K562 (cell line): ENCODE data around the gene PI4KA. TPM values are rescaled to one million over a fixed set of nuclear protein-coding genes. Genes with fewer than 3 reads are reported as not detected.

ENCODE experiments used
- BRD9 ChIP-seq: fragments of 450-650 bp; IDR thresholded peaks from 2 replicates; pipeline ENCODE4 v1.6.1; 2018; ENCODE audit warnings: low read depth; ENCODE audit not compliant: partially characterized antibody
- CEBPG ChIP-seq, 3 experiments: fragments of 200-800 bp in 1 of 3; sonication (Bioruptor generic) in 1 of 3; sonication (generic) in 1 of 3; formaldehyde crosslinking in 1 of 3; IDR thresholded peaks in 2 of 3; conservative IDR thresholded peaks in 1 of 3; 2 replicates each; pipeline versions ENCODE4 v1.6.1 to v1.8.0; 2016 to 2022; ENCODE audit warnings: missing compliant biosample characterization in 2 of 3, missing genetic modification characterization in 2 of 3, mild to moderate bottlenecking in 1 of 3, missing genetic modification reagents in 1 of 3
- EZH2 ChIP-seq: IDR thresholded peaks from 2 replicates; pipeline ENCODE4 v1.6.1; 2012; ENCODE audit warnings: low read depth, mild to moderate bottlenecking, inconsistent platforms, low read length, borderline replicate concordance
- FOXM1 ChIP-seq, 2 experiments: fragments of 450-650 bp in 1 of 2; sonication (generic) in 1 of 2; formaldehyde crosslinking in 1 of 2; IDR thresholded peaks; 2 replicates each; pipeline versions ENCODE4 v1.6.1 to v1.9.0; 2017 to 2022; ENCODE audit warnings: low read depth in 2 of 2, mild to moderate bottlenecking in 2 of 2, missing genetic modification reagents in 1 of 2, moderate library complexity in 1 of 2
- GTF2F1 ChIP-seq: IDR thresholded peaks from 2 replicates; pipeline ENCODE4 v1.6.1; 2011; ENCODE audit warnings: low read depth, low read length, improper control_type of control experiment
- HDAC1 ChIP-seq, 2 experiments: fragments of 450-650 bp; IDR thresholded peaks; 2 replicates each; pipeline ENCODE4 v1.6.1; 2016 to 2017; ENCODE audit warnings: inconsistent platforms in 1 of 2, mild to moderate bottlenecking in 1 of 2, moderate library complexity in 1 of 2
- MBD2 ChIP-seq: sonication (generic); IDR thresholded peaks from 2 replicates; pipeline ENCODE4 v1.6.1; 2016; ENCODE audit warnings: low read depth, borderline replicate concordance
- MECOM ChIP-seq: fragments of 250-450 bp; sonication (Bioruptor Pico); IDR thresholded peaks from 2 replicates; pipeline ENCODE4 v1.8.0; 2022; ENCODE audit warnings: inconsistent platforms
- MYC ChIP-seq, 2 experiments: fragments of 250-450 bp in 1 of 2; sonication (Bioruptor Pico) in 1 of 2; IDR thresholded peaks; 2 replicates each; pipeline versions ENCODE4 v1.5.1 to v1.6.1; 2012 to 2021; ENCODE audit warnings: low read depth in 2 of 2, borderline replicate concordance in 1 of 2, improper control_type of control experiment in 1 of 2, low read length in 1 of 2, mild to moderate bottlenecking in 1 of 2, moderate library complexity in 1 of 2
- PHB ChIP-seq: fragments of 250-450 bp; sonication (Bioruptor Pico); IDR thresholded peaks from 2 replicates; pipeline ENCODE4 v1.5.0; 2021
- POLR2AphosphoS5 ChIP-seq: IDR thresholded peaks from 2 replicates; pipeline ENCODE4 v1.6.1; 2011; ENCODE audit warnings: mild to moderate bottlenecking, low read depth, low read length, moderate library complexity; ENCODE audit not compliant: control insufficient read depth, insufficient read depth
- POLR2B ChIP-seq: fragments of 450-650 bp; IDR thresholded peaks from 2 replicates; pipeline ENCODE4 v1.6.1; 2018; ENCODE audit warnings: low read depth; ENCODE audit not compliant: partially characterized antibody
- RBM14 ChIP-seq: fragments of 200-400 bp; formaldehyde crosslinking; IDR thresholded peaks from 2 replicates; pipeline ENCODE4 v1.6.1; 2018; ENCODE audit warnings: low read depth, mild to moderate bottlenecking, low read length, moderate library complexity, borderline replicate concordance; ENCODE audit not compliant: insufficient read depth
- RBM22 ChIP-seq: fragments of 200-400 bp; formaldehyde crosslinking; IDR thresholded peaks from 2 replicates; pipeline ENCODE4 v1.6.1; 2018; ENCODE audit warnings: low read length, low read depth; ENCODE audit not compliant: poor library complexity, severe bottlenecking
- RFX1 ChIP-seq: fragments of 450-650 bp; IDR thresholded peaks from 2 replicates; pipeline ENCODE4 v1.6.1; 2016; ENCODE audit warnings: mild to moderate bottlenecking, moderate library complexity
- RHOXF2B ChIP-seq: fragments of 250-450 bp; sonication (Bioruptor Pico); conservative IDR thresholded peaks from 2 replicates; pipeline ENCODE4 v1.5.1; 2021
- RNF2 ChIP-seq: sonication (generic); IDR thresholded peaks from 2 replicates; pipeline ENCODE4 v1.6.1; 2016
- SIRT6 ChIP-seq: IDR thresholded peaks from one replicate; pipeline ENCODE4 v1.6.1; 2012; ENCODE audit warnings: low read depth, mild to moderate bottlenecking, control low read depth, inconsistent platforms, low read length, moderate library complexity
- SUPT5H ChIP-seq: fragments of 450-650 bp; IDR thresholded peaks from 2 replicates; pipeline ENCODE4 v1.6.1; 2016
- TCF3 ChIP-seq: sonication (generic); formaldehyde crosslinking; IDR thresholded peaks from 2 replicates; pipeline ENCODE4 v1.4.0; 2020; ENCODE audit warnings: mild to moderate bottlenecking, missing genetic modification reagents
- TCFL5 ChIP-seq: fragments of 250-450 bp; sonication (Bioruptor Pico); conservative IDR thresholded peaks from 2 replicates; pipeline ENCODE4 v1.6.1; 2021; ENCODE audit warnings: mild to moderate bottlenecking, moderate library complexity, matching md5 sums
- ZC3H11A ChIP-seq: IDR thresholded peaks from 2 replicates; pipeline ENCODE4 v1.6.1; 2012; ENCODE audit warnings: low read depth, low read length, improper control_type of control experiment
- ZKSCAN3 ChIP-seq: fragments of 250-450 bp; sonication (Bioruptor Pico); IDR thresholded peaks from 2 replicates; pipeline ENCODE4 v1.4.0; 2020
- ZNF143 ChIP-seq: sonication (generic); formaldehyde crosslinking; IDR thresholded peaks from 2 replicates; pipeline ENCODE4 v1.9.0; 2022; ENCODE audit warnings: mild to moderate bottlenecking, missing genetic modification reagents
- ZNF23 ChIP-seq: fragments of 250-450 bp; sonication (Bioruptor Pico); IDR thresholded peaks from 2 replicates; pipeline ENCODE4 v1.4.0; 2020; ENCODE audit warnings: mild to moderate bottlenecking
- ZNF778 ChIP-seq: fragments of 450-650 bp; formaldehyde crosslinking; IDR thresholded peaks from 2 replicates; pipeline ENCODE4 v1.4.0; 2020; ENCODE audit warnings: mild to moderate bottlenecking, moderate library complexity
- polyA plus RNA-seq, 8 experiments: library from polyadenylated mRNA; depleted of rRNA in 4 of 8; stranded (reverse) in 5 of 8; unstranded in 3 of 8; fragments of >200 nt; fragmentation: Nextera tagmentation in 2 of 8; fragmentation: Illumina TruSeq in 1 of 8; extraction: Ambion mirVana in 2 of 8; extraction: Trizol in 1 of 8; gene quantifications; 2 replicates each; pipeline versions ENCODE4 v1.2.1 to v1.2.3, GENCODE V29; 2011 to 2014; ENCODE audit warnings: inconsistent platforms in 1 of 8, missing spikeins in 1 of 8
- total RNA-seq, 7 experiments: library from RNA; depleted of rRNA in 6 of 7; stranded (reverse); fragments of >200 nt in 6 of 7; fragmentation: Illumina TruSeq in 2 of 7; extraction: Trizol in 2 of 7; gene quantifications; 2 replicates each; pipeline versions ENCODE4 v1.2.1 to v1.2.3, GENCODE V29; 2011 to 2021; ENCODE audit warnings: low replicate concordance in 1 of 7
- TF ChIP-seq, protein P1 (sequence below): sonication (generic); formaldehyde crosslinking; IDR thresholded peaks from 2 replicates; pipeline ENCODE4 v1.8.0; 2022; ENCODE audit warnings: mild to moderate bottlenecking, missing genetic modification reagents
- TF ChIP-seq, protein P2 (sequence below): fragments of 250-450 bp; sonication (Bioruptor Pico); IDR thresholded peaks from 2 replicates; pipeline ENCODE4 v1.5.0; 2020; ENCODE audit warnings: mild to moderate bottlenecking, borderline replicate concordance

The PI4KA gene
- total and polyA plus RNA-seq, 9 of the 15 experiments (the other 6 are each of a cell fraction or from before 2014, with no cell fraction given): 7.3 to 187 (median 84.7) TPM

- no peak for TF ChIP-seq RBM22
- TF ChIP-seq RFX1: no peak
- TF ChIP-seq HDAC1 (IDR thresholded peaks at IDR 0.05): no peak
- 0 out of 2 replicates have a peak, but pooled peaks have one; percentile 70 for TF ChIP-seq PHB (CRISPR knock-in tag)
- TF ChIP-seq RNF2: no peak
- 0 out of 2 replicates have a peak, but pooled peaks have one; percentile 48 for TF ChIP-seq CEBPG (CRISPR knock-in tag; IDR thresholded peaks at IDR 0.05)
- no peak for TF ChIP-seq CEBPG (tag; conservative IDR thresholded peaks at IDR 0.05 in 1 of 2, IDR thresholded peaks at IDR 0.05 in 1 of 2)
- no peak for TF ChIP-seq POLR2AphosphoS5
- TF ChIP-seq ZC3H11A: no peak
- no peak for TF ChIP-seq RHOXF2B (CRISPR knock-in tag)
- no peak for TF ChIP-seq SIRT6
- no peak for TF ChIP-seq MECOM
- TF ChIP-seq ZNF23 (CRISPR knock-in tag): no peak
- 0 out of 2 replicates have a peak, but pooled peaks have one; percentile 47 for TF ChIP-seq ZNF143 (CRISPR knock-in tag)
- TF ChIP-seq, protein P1, sequence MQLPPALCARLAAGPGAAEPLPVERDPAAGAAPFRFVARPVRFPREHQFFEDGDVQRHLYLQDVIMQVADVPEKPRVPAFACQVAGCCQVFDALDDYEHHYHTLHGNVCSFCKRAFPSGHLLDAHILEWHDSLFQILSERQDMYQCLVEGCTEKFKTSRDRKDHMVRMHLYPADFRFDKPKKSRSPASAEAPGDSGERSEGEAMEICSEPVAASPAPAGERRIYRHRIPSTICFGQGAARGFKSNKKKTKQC (CRISPR knock-in tag): peak; percentile 65; the same call in 1 of the 2 replicates
- no peak for TF ChIP-seq POLR2B
- TF ChIP-seq, protein P2, sequence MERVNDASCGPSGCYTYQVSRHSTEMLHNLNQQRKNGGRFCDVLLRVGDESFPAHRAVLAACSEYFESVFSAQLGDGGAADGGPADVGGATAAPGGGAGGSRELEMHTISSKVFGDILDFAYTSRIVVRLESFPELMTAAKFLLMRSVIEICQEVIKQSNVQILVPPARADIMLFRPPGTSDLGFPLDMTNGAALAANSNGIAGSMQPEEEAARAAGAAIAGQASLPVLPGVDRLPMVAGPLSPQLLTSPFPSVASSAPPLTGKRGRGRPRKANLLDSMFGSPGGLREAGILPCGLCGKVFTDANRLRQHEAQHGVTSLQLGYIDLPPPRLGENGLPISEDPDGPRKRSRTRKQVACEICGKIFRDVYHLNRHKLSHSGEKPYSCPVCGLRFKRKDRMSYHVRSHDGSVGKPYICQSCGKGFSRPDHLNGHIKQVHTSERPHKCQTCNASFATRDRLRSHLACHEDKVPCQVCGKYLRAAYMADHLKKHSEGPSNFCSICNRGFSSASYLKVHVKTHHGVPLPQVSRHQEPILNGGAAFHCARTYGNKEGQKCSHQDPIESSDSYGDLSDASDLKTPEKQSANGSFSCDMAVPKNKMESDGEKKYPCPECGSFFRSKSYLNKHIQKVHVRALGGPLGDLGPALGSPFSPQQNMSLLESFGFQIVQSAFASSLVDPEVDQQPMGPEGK (CRISPR knock-in tag): no peak
- peak; percentile 57 for TF ChIP-seq TCF3 (CRISPR knock-in tag)
- no peak for TF ChIP-seq SUPT5H
- TF ChIP-seq MYC (IDR thresholded peaks at IDR 0.05; ENCODE audit: low read depth, low read length): no peak
- no peak; the same call in 1 of the 2 replicates for TF ChIP-seq MYC (CRISPR knock-in tag; IDR thresholded peaks at IDR 0.05; ENCODE audit: borderline replicate concordance, low read depth)
- no peak for TF ChIP-seq MBD2
- no peak for TF ChIP-seq RBM14
- no peak for TF ChIP-seq EZH2
- no peak for TF ChIP-seq ZNF778 (CRISPR knock-in tag)
- no peak for TF ChIP-seq ZKSCAN3 (CRISPR knock-in tag)
- TF ChIP-seq BRD9: no peak
- TF ChIP-seq FOXM1 (IDR thresholded peaks at IDR 0.05; ENCODE audit: low read depth): no peak
- no peak for TF ChIP-seq FOXM1 (CRISPR knock-in tag; IDR thresholded peaks at IDR 0.05; ENCODE audit: low read depth)
- TF ChIP-seq GTF2F1: no peak
- no peak for TF ChIP-seq TCFL5 (CRISPR knock-in tag)
Observed at GRCh38 chr22:20840646-20841371, 17.8 kb downstream of the PI4KA start (continued).
